Pancreas (tissue), 10 donors: ENCODE data around the gene CHST14. TPM values are rescaled to one million over a fixed set of nuclear protein-coding genes. Genes with fewer than 3 reads are reported as not detected.

Experiments
- ATAC-seq, 4 donors: fragments of 200-7000 bp; cut with Tn5 transposase; one replicate each; pipeline versions ENCODE4 v1.8.0 to v1.9.1; 2020; ENCODE audit warnings: mild to moderate bottlenecking in 4 of 4, moderate library complexity in 4 of 4
- DNase-seq, 6 donors: peaks; one replicate each; pipeline ENCODE4 v3.0.0-alpha.2; 2020
- FAIRE-seq: peaks from 2 replicates; lab custom pipeline; 2012; peaks lifted over from hg19 to GRCh38; lab: Jason Lieb, UNC
- H3K27ac ChIP-seq, 4 donors: fragments of 200-600 bp; sonication (generic); 1 replicate in 3 of 4; 2 replicates in 1 of 4; pipeline versions ENCODE4 v1.5.0 to v1.8.0; 2020
- H3K27me3 ChIP-seq, 4 donors: fragments of 200-600 bp; one replicate each; pipeline ENCODE4 v1.8.0; 2021
- H3K36me3 ChIP-seq, 3 donors: fragments of 200-600 bp; sonication (generic) in 1 of 3; one replicate each; pipeline versions ENCODE4 v1.5.0 to v1.8.0; 2020 to 2021
- H3K4me1 ChIP-seq, 3 donors: fragments of 200-600 bp; one replicate each; pipeline ENCODE4 v1.8.0; 2021
- H3K4me3 ChIP-seq, 4 donors: fragments of 200-600 bp; sonication (generic) in 2 of 4; one replicate each; pipeline versions ENCODE4 v1.5.0 to v1.8.0; 2020 to 2021
- H3K9me3 ChIP-seq, 4 donors: fragments of 200-600 bp; one replicate each; pipeline ENCODE4 v1.8.0; 2021
- WGBS, 2 donors: extraction: QIAGEN DNeasy Blood & Tissue Kit; methylation state at CpG; one replicate each; pipeline ENCODE4 v1.1.7; 2013; 5-methylcytosine and 5-hydroxymethylcytosine counted together
- intact Hi-C, 3 donors: fragments of 100-400 bp; cut with DNase I; formaldehyde crosslinking; loops; one replicate each; pipeline versions ENCODE4 v1.11.1 to v1.14.2; 2022
- polyA plus RNA-seq, 2 donors: library from polyadenylated mRNA; stranded (reverse); fragments of 200-250 nt; gene quantifications; one replicate each; pipeline ENCODE4 v1.2.3, GENCODE V29; 2013
- total RNA-seq, 6 donors: library from RNA; stranded (reverse); fragmentation: NEBNext Ultra II Directional in 4 of 6; extraction: Animal tissue kit (Norgen Biotek cat#: 25700) in 4 of 6; gene quantifications; one replicate each; pipeline versions ENCODE4 v1.2.1 to v1.2.4, GENCODE V29; 2021 to 2023
- TF ChIP-seq, protein P1 (sequence below), 4 donors: fragments of 200-600 bp; sonication (generic) in 3 of 4; IDR thresholded peaks; one replicate each; pipeline versions ENCODE4 v1.5.0 to v1.8.0; 2021; ENCODE audit warnings: antibody characterized with exemption in 4 of 4
- donor health status: healthy with polysubstance abuse.
- donor health status: DM: no; HTN: no; CAD: no; lungs with moderate emphysema.
- donor health status: DM: no; HTN: no; CAD: no.
- donor health status: control.
- donor health status: control.
- donor health status: Bipolar disorder and iron deficiency.
- donor health status: DM: yes; HTN: yes; CAD: no.
- donor health status: DM: no; HTN: no; CAD: no.
- donor health status: DM: no; HTN: no; CAD: no.
- donor health status: DM: yes; HTN: yes; CAD: no.

The CHST14 gene
- total and polyA plus RNA-seq, 8 donors, result 3.1 to 8.9 (median 4.3) TPM

DNA sequence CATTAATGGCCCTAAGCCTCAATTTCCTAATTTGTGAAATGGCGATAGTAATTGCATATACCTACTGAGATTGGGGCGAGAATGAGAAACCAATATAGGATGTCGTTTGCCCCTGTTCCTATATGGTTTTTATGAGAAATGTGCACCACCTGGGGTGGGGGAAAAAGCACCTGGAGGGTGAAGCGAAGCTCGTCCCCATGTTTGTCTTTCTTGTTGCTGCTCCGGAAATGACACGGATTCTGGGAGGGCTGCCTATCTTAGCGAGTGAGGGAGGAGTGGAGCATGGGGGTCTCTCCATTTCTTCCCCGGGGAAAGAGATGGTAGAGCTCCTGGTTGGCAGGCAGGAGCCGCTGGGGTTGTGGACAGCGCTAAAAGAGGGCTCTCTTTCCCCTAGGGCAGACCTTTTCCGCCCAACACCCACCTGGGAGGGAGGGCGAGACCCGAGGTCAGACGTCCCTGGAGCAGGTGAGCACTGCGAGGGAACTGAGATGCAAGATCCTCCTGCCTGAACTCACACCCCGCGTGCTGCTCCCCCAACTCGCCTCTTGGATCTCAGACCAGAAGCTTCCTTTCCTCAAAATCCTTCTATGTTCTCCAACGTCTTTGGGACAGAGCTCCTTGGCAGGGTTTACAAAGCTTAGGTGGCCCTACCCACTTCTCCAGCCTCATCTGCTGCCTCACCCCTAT lies 35.6 kb upstream of the CHST14 start:
- Histone ChIP-seq H3K4me3 (no peak overlapping the region), H3K4me1 (peaks cover 4 to 20% (median 7%) of the 10 kb centered on the region in 3 donors), H3K27me3 (no peaks in the 10 kb centered on the region), H3K9me3 (no peaks in the 10 kb centered on the region), H3K27ac (no peak overlapping the region), H3K36me3 (no peaks in the 10 kb centered on the region)
- ATAC-seq, result no peak
- DNase-seq, result no peak
- 77 to 80% methylated on average over 20 of the region's 20 CpGs for WGBS, 2 donors
- TF ChIP-seq, protein P1, sequence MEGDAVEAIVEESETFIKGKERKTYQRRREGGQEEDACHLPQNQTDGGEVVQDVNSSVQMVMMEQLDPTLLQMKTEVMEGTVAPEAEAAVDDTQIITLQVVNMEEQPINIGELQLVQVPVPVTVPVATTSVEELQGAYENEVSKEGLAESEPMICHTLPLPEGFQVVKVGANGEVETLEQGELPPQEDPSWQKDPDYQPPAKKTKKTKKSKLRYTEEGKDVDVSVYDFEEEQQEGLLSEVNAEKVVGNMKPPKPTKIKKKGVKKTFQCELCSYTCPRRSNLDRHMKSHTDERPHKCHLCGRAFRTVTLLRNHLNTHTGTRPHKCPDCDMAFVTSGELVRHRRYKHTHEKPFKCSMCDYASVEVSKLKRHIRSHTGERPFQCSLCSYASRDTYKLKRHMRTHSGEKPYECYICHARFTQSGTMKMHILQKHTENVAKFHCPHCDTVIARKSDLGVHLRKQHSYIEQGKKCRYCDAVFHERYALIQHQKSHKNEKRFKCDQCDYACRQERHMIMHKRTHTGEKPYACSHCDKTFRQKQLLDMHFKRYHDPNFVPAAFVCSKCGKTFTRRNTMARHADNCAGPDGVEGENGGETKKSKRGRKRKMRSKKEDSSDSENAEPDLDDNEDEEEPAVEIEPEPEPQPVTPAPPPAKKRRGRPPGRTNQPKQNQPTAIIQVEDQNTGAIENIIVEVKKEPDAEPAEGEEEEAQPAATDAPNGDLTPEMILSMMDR (IDR thresholded peaks at IDR 0.05), result no peak
- intact Hi-C loops, result no loop called here
- FAIRE-seq, result no peak

DNA sequence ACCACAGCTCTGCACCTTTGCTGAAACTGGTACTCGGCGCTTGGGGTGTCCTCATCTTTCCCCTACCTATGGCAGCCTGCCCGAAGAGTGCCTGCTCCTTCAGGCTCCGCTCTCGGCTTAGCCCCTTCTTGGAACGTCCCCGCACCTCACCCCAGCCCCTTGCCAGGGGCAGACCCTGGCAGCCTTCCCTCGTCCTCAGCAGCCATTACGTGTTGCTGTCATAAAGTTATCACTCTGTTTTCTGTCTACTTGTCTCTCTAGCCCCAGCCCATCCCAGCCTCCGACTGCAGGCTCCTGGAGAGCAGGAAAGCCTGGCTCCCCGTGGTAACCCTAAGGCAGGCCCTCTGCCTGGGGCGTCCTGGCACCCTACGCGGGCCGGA lies 35.1 kb upstream of the CHST14 start:
- DNase-seq (peak in 1 of 6 donors; percentile 35), FAIRE-seq (no peak), ATAC-seq (no peak)
- WGBS, 2 donors, result 33 to 35% methylated on average over 15 of the region's 15 CpGs
- H3K27me3 ChIP-seq, result no peaks in the 10 kb centered on the region
- no peak overlapping the region for H3K27ac ChIP-seq
- peak overlapping the region; percentile 17 to 52 (median 34) for H3K4me3 ChIP-seq
- TF ChIP-seq, protein P1 (IDR thresholded peaks at IDR 0.05), result no peak
- H3K4me1 ChIP-seq, result peaks cover 4 to 20% (median 7%) of the 10 kb centered on the region in 3 donors
- H3K9me3 ChIP-seq, result no peaks in the 10 kb centered on the region
- H3K36me3 ChIP-seq, result no peaks in the 10 kb centered on the region
- intact Hi-C loops, result no loop called here

DNA sequence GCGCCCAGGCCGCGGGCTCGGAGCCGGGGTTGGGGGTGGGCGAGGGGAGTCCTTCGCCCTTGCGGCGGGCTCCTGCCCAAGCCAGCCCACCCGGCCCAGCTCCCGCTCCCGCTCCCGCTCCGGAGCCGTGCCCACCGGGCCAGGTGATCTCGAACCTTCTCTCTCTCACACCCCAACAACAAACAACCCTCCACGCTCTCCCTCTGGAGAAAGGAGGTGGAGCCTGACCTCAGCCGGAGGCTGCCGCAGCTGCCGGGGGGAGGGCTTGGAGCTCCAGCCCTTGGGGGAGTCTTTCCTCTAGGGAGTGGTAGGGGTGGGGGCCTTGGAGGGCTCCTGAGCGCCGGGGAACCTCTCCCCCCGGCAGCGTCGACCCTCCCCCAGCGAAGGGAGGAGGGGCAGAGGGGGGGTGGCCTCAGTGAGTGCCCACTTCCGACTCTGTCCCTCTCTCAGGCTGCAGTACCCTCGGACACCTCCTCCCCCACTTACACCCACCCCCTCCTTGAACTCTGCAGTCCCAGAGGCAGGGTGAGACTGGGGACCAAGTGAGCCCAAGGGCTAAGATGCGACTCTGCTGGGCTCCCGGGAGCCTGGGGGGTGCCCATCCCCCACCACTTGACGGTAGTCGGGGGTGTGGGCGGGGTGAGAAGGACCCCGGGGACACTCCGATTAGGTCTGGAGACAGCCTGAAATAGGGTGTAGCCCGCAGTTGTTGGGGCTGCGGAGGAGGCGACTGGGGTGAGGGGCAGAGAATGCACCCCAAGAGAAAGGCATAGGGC lies 34.5 kb upstream of the CHST14 start:
- TF ChIP-seq, protein P1 (IDR thresholded peaks at IDR 0.05), result no peak
- Histone ChIP-seq H3K36me3 (no peaks in the 10 kb centered on the region), H3K27ac (no peak overlapping the region), H3K4me3 (peak overlapping the region; percentile 17 to 52 (median 34)), H3K9me3 (no peaks in the 10 kb centered on the region), H3K27me3 (no peaks in the 10 kb centered on the region), H3K4me1 (peaks cover 4 to 20% (median 7%) of the 10 kb centered on the region in 3 donors)
- WGBS, 2 donors, result 5 to 6% methylated on average over 31 to 37 of the region's 39 CpGs
- intact Hi-C loops, result no loop called here
- no peak for FAIRE-seq
- ATAC-seq, result peak in 3 of 4 donors; percentile 5 to 16 (median 6)
- peak in 4 of 6 donors; percentile 39 to 67 (median 45) for DNase-seq

DNA sequence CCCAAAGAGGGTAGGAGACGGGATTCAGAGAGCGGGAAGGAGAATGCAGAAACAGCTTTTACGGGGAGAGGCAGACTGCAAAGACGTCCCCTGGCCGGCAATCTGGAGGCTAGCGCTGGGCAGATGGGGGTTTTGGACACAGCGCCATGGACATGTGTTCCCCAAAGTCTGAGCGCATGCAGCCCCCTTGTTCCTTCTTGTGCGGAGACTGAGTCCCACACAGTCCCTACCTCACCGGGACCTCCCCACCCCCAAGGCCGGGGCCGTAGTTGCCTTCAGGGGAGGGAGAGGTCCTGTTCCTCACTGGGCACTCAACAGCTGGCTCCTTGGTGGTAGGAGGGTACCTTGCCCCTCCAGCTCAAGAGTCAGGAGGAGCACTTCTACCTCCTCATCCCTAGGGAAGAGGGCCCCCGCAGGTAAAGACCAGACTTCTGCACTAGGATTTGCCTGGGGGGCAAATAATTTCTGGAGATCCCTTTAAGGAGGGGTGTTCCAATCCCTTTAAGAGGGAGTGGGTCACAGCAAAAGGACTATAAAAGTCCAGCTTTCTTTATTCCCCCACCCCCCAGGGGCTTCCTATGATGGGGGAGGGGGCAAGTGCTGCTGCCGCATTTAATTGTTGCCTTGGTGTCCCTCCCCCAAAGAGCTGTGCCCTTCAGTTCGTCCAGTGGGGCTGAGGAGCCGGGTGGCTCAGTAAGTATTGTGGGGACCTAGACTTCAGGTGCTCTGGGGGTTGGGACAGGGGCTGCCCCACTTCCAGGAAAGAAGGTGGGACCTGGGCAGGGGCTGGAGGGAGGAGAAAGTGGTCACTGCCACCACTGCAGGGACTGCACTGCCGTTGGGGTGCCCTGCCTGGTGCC lies 33.7 kb upstream of the CHST14 start:
- WGBS, 2 donors, result 56 to 61% methylated on average over 17 of the region's 17 CpGs
- ATAC-seq, result no peak
- intact Hi-C loops, result no loop called here
- Histone ChIP-seq H3K36me3 (no peaks in the 10 kb centered on the region), H3K4me1 (peaks cover 4 to 20% (median 7%) of the 10 kb centered on the region in 3 donors), H3K27me3 (no peaks in the 10 kb centered on the region), H3K4me3 (peak overlapping the region in 1 of 4 donors; percentile 52), H3K9me3 (no peaks in the 10 kb centered on the region), H3K27ac (no peak overlapping the region)
- TF ChIP-seq, protein P1 (IDR thresholded peaks at IDR 0.05), result no peak
- no peak for FAIRE-seq
- DNase-seq, result no peak
